Chondrocyte (in vitro differentiated cells): ENCODE measurements around the gene SOWAHA. TPM values are rescaled to one million over a fixed set of nuclear protein-coding genes. Genes with fewer than 3 reads are reported as not detected.

Experiments
- DNase-seq: peaks from one replicate; pipeline ENCODE4 v3.0.0; 2021; ENCODE audit warnings: mixed read lengths, low spot score
- H3K27ac Mint-ChIP-seq: one replicate; pipeline ENCODE4 v1.8.0; 2021; ENCODE audit warnings: mild to moderate bottlenecking, moderate library complexity, mixed read lengths; ENCODE audit not compliant: unreplicated experiment
- H3K27me3 Mint-ChIP-seq: 2 replicates; pipeline ENCODE4 v1.8.0; 2021; ENCODE audit warnings: low read depth, mixed read lengths
- H3K36me3 Mint-ChIP-seq: 2 replicates; pipeline ENCODE4 v1.8.0; 2021; ENCODE audit warnings: low read depth, mixed read lengths
- H3K4me1 Mint-ChIP-seq: 2 replicates; pipeline ENCODE4 v1.8.0; 2021; ENCODE audit warnings: low read depth, mild to moderate bottlenecking, mixed read lengths
- H3K4me3 Mint-ChIP-seq: one replicate; pipeline ENCODE4 v1.8.0; 2021; ENCODE audit warnings: mild to moderate bottlenecking, moderate library complexity, mixed read lengths; ENCODE audit not compliant: unreplicated experiment
- H3K9me3 Mint-ChIP-seq: 2 replicates; pipeline ENCODE4 v1.8.0; 2021; ENCODE audit warnings: low read depth, mixed read lengths
- CTCF ChIP-seq: fragments of 200-600 bp; sonication (generic); IDR thresholded peaks from 2 replicates; pipeline ENCODE4 v1.5.0; 2021; ENCODE audit warnings: antibody characterized with exemption, mild to moderate bottlenecking, moderate library complexity
- total RNA-seq: library from RNA; stranded (reverse); gene quantifications from 3 replicates; pipeline ENCODE4 v1.2.1, GENCODE V29; 2021

Gene SOWAHA
- total RNA-seq, 1 donor from 2014 or later, result not detected

DNA sequence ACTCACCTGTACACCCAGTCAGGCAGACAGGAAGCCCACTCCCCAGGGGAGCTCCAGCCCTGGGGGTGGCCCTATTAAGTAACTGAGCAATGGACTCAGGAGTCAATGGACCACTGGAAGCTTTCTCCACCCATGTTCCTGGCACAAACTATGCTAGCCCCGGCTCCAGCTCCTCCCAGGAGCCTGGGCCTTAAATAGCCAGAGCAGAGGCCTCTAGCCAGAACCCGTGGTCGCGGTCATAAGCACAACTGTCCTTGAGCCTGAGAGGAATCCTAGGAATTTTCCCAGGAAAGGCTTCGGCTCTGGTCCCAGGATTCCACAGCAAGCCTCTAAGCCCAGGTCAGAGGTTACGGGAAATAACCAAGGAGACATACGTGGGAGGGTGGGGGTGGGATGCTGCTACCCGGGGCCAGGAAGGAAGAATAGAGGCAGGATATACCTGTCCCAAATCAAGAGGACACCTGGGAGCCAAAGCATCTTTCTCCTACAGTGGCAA is 41.6 kb upstream of the SOWAHA start:
- H3K27ac Mint-ChIP-seq, result peak overlapping the region; percentile 95
- H3K9me3 Mint-ChIP-seq, result no peaks in the 10 kb centered on the region
- no peak overlapping the region for H3K4me3 Mint-ChIP-seq
- TF ChIP-seq CTCF, result no peak
- H3K27me3 Mint-ChIP-seq, result no peaks in the 10 kb centered on the region
- no peaks in the 10 kb centered on the region for H3K36me3 Mint-ChIP-seq
- peak; percentile 42 for DNase-seq
- H3K4me1 Mint-ChIP-seq, result peaks cover 86% of the 10 kb centered on the region

DNA sequence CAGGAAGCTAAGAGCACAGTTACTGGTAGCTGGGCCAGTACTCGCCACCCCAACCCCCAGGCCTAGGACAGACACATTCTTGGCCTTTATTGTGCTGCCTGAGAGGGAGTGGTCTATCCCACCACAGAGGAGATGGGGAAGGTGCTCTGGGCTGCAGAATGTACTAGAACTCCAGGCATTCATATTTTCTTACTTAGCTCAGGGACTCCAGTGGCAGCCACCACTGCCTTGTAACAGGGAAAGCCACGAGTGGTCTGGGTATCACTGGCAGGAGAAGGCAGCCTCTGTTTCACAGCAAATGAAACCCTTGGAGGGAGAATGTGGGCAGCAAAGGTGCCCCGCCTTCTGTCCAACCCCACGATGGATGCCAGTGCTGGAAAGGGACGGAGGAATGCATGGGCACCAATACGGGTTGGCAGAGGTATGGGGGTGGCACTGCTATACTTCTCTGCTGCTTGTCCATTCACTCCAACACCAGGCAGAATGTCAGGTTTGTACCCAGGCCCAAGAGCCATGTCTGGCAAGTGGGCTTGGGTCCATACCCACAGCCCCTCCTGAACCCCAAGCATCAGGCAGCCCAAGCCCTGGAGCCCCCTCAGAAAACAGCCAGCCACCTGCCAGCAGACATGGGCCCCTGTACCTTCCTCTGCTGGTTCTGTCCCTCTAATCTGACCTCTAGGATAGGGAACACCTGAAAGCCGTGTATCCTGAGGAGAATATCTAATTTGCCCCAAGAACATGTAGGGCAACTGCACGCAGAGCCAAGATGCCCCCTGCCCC is 40.6 kb upstream of the SOWAHA start:
- no peaks in the 10 kb centered on the region for H3K9me3 Mint-ChIP-seq
- peak; percentile 47 for DNase-seq
- H3K4me1 Mint-ChIP-seq, result peaks cover 77% of the 10 kb centered on the region
- no peak overlapping the region for H3K4me3 Mint-ChIP-seq
- H3K27me3 Mint-ChIP-seq, result no peaks in the 10 kb centered on the region
- no peak for TF ChIP-seq CTCF
- no peaks in the 10 kb centered on the region for H3K36me3 Mint-ChIP-seq
- H3K27ac Mint-ChIP-seq, result peak overlapping the region; percentile 95

GRCh38 chr5:132773114-132773513 is 40.0 kb upstream of the SOWAHA start:
- Mint-ChIP-seq H3K36me3 (no peaks in the 10 kb centered on the region), H3K9me3 (no peaks in the 10 kb centered on the region), H3K27ac (peak overlapping the region; percentile 95), H3K4me3 (no peak overlapping the region), H3K4me1 (peaks cover 75% of the 10 kb centered on the region), H3K27me3 (no peaks in the 10 kb centered on the region)
- no peak for TF ChIP-seq CTCF
- DNase-seq, result peak; percentile 35

- TF ChIP-seq CTCF, result no peak
- Mint-ChIP-seq H3K4me1 (peaks cover 72% of the 10 kb centered on the region), H3K27me3 (no peaks in the 10 kb centered on the region), H3K36me3 (no peaks in the 10 kb centered on the region), H3K9me3 (no peaks in the 10 kb centered on the region), H3K27ac (peak overlapping the region; percentile 80), H3K4me3 (no peak overlapping the region)
- DNase-seq, result peak; percentile 57
Observed at GRCh38 chr5:132773601-132774355, 39.3 kb upstream of the SOWAHA start.

- Mint-ChIP-seq H3K4me3 (peak overlapping the region; percentile 80), H3K36me3 (no peaks in the 10 kb centered on the region), H3K27me3 (no peaks in the 10 kb centered on the region), H3K27ac (peak overlapping the region; percentile 80), H3K4me1 (peaks cover 66% of the 10 kb centered on the region), H3K9me3 (no peaks in the 10 kb centered on the region)
- TF ChIP-seq CTCF, result no peak
- DNase-seq, result peak; percentile 40
Observed at GRCh38 chr5:132774406-132774805, 38.7 kb upstream of the SOWAHA start.
